GM12878 (cell line): ENCODE data around the gene A1BG. TPM values are rescaled to one million over a fixed set of nuclear protein-coding genes. Genes with fewer than 3 reads are reported as not detected.

ENCODE experiments used
- ATAC-seq: fragments of 200-7000 bp; cut with Tn5 transposase; 3 replicates; pipeline ENCODE4 v1.9.1; 2020; ENCODE audit warnings: mild to moderate bottlenecking, moderate library complexity
- BruUV-seq: library from RNA; stranded (reverse); fragments of 400-500 nt; replicated peaks from 2 replicates; lab custom pipeline; 2021; lab: Mats Ljungman, UMichigan
- CTCF ChIA-PET: fragments of 300-600 bp; sonication (Branson Sonifier 250); formaldehyde crosslinking; extraction: SDS; loops from one replicate; lab custom pipeline; 2021; ENCODE audit warnings: inconsistent platforms; lab: Yijun Ruan, JAX
- POLR2A ChIA-PET: fragments of 350-600 bp; formaldehyde crosslinking; extraction: SDS; loops from one replicate; lab custom pipeline; 2021; ENCODE audit warnings: inconsistent platforms; lab: Charles Lee
- RAD21 ChIA-PET: fragments of 300-600 bp; sonication (Branson Sonifier 250); formaldehyde crosslinking; loops from one replicate; lab custom pipeline; 2023; ENCODE audit warnings: antibody characterized with exemption; ENCODE audit not compliant: unreplicated experiment; lab: Charles Lee
- SMC1A ChIA-PET: fragments of 300-600 bp; sonication (Branson Sonifier 250); formaldehyde crosslinking; loops from one replicate; lab custom pipeline; 2023; ENCODE audit not compliant: unreplicated experiment, uncharacterized antibody; lab: Charles Lee
- DNase-seq: peaks from one replicate; pipeline ENCODE4 v3.0.0-alpha.2; 2011; ENCODE audit warnings: low read depth, low spot score
- FAIRE-seq: peaks from 3 replicates; lab custom pipeline; 2011; peaks lifted over from hg19 to GRCh38; lab: Jason Lieb, UNC
- H2AFZ ChIP-seq: 2 replicates; pipeline ENCODE4 v1.6.0; 2011; ENCODE audit warnings: low read depth, low read length, control low read depth; ENCODE audit not compliant: control insufficient read depth
- H3K27ac ChIP-seq: 2 replicates; pipeline ENCODE4 v1.5.1; 2011; ENCODE audit warnings: control low read depth; ENCODE audit not compliant: control insufficient read depth, insufficient read depth
- H3K27me3 ChIP-seq, 2 experiments: replicated peaks in 1 of 2; 2 replicates each; pipeline versions ENCODE4 v1.6.0 to v1.6.1; 2011; ENCODE audit warnings: low read length in 1 of 2; ENCODE audit not compliant: control insufficient read depth in 2 of 2, insufficient read depth in 2 of 2
- H3K36me3 ChIP-seq, 2 experiments: 2 replicates each; pipeline ENCODE4 v1.5.1; 2011; ENCODE audit warnings: low read length in 1 of 2; ENCODE audit not compliant: control insufficient read depth in 2 of 2, insufficient read depth in 2 of 2
- H3K4me1 ChIP-seq: 2 replicates; pipeline ENCODE4 v1.6.1; 2011; ENCODE audit warnings: mild to moderate bottlenecking, low read length, moderate library complexity, mixed read lengths; ENCODE audit not compliant: control insufficient read depth, insufficient read depth
- H3K4me2 ChIP-seq: 2 replicates; pipeline ENCODE4 v1.6.0; 2011; ENCODE audit warnings: control low read depth; ENCODE audit not compliant: control insufficient read depth, insufficient read depth
- H3K4me3 ChIP-seq: fragments of 200-600 bp; sonication (generic); 2 replicates; pipeline ENCODE4 v1.5.1; 2016
- H3K79me2 ChIP-seq: 2 replicates; pipeline ENCODE4 v1.6.0; 2011; ENCODE audit warnings: low read length; ENCODE audit not compliant: control insufficient read depth, insufficient read depth
- H3K9ac ChIP-seq: 2 replicates; pipeline ENCODE4 v1.8.0; 2011; ENCODE audit warnings: low read length, control low read depth, mixed read lengths; ENCODE audit not compliant: control insufficient read depth, insufficient read depth
- H3K9me3 ChIP-seq: replicated peaks from 3 replicates; pipeline ENCODE4 v1.5.1; 2011; ENCODE audit warnings: mild to moderate bottlenecking, low read length; ENCODE audit not compliant: control insufficient read depth, insufficient read depth
- H4K20me1 ChIP-seq: 2 replicates; pipeline ENCODE4 v1.6.0; 2011; ENCODE audit not compliant: control insufficient read depth, insufficient read depth
- EED ChIP-seq: sonication (generic); IDR thresholded peaks from 2 replicates; pipeline ENCODE4 v1.6.1; 2016; ENCODE audit warnings: antibody characterized with exemption, low read depth
- ETV6 ChIP-seq, 2 experiments: fragments of 450-650 bp in 1 of 2; IDR thresholded peaks in 1 of 2; conservative IDR thresholded peaks in 1 of 2; 2 replicates each; pipeline ENCODE4 v1.6.1; 2014; ENCODE audit warnings: antibody characterized with exemption in 1 of 2, borderline replicate concordance in 1 of 2, low read depth in 1 of 2, mild to moderate bottlenecking in 1 of 2, moderate library complexity in 1 of 2
- NR2C1 ChIP-seq: fragments of 450-650 bp; IDR thresholded peaks from 2 replicates; pipeline ENCODE4 v1.6.1; 2017; ENCODE audit warnings: antibody characterized with exemption, mild to moderate bottlenecking, moderate library complexity
- POLR2A ChIP-seq: IDR thresholded peaks from 2 replicates; pipeline ENCODE4 v1.6.1; 2011; ENCODE audit warnings: low read depth, mild to moderate bottlenecking, low read length
- POLR2AphosphoS2 ChIP-seq: IDR thresholded peaks from 2 replicates; pipeline ENCODE4 v1.6.1; 2011; ENCODE audit warnings: low read depth, mild to moderate bottlenecking, low read length, improper control_type of control experiment, moderate library complexity
- POLR2AphosphoS5 ChIP-seq: IDR thresholded peaks from 2 replicates; pipeline ENCODE4 v1.6.1; 2011; ENCODE audit warnings: mild to moderate bottlenecking, low read length, inconsistent platforms
- POU2F2 ChIP-seq: IDR thresholded peaks from 3 replicates; pipeline ENCODE4 v1.6.1; 2011; ENCODE audit warnings: low read depth, mild to moderate bottlenecking, low read length, borderline replicate concordance
- SIN3A ChIP-seq: IDR thresholded peaks from 2 replicates; pipeline ENCODE4 v1.6.1; 2012; ENCODE audit warnings: low read depth, low read length, improper control_type of control experiment
- TAF1 ChIP-seq: IDR thresholded peaks from 2 replicates; pipeline ENCODE4 v1.6.1; 2011; ENCODE audit warnings: mild to moderate bottlenecking, low read depth, low read length, borderline replicate concordance
- TBL1XR1 ChIP-seq: IDR thresholded peaks from 2 replicates; pipeline ENCODE4 v1.6.1; 2012; ENCODE audit warnings: low read depth, low read length, improper control_type of control experiment
- ZNF274 ChIP-seq: IDR thresholded peaks from one replicate; pipeline ENCODE4 v1.8.0; 2011; ENCODE audit not compliant: insufficient read length, insufficient read depth
- ZNF622 ChIP-seq: fragments of 450-650 bp; IDR thresholded peaks from 2 replicates; pipeline ENCODE4 v1.6.1; 2017; ENCODE audit warnings: mild to moderate bottlenecking, inconsistent platforms
- WGBS: methylation state at CpG from one replicate; pipeline ENCODE4 v1.1.6; 2016; ENCODE audit warnings: low lambda C conversion rate; ENCODE audit not compliant: insufficient replicate concordance, insufficient coverage; ENCODE audit errors: missing lambda C conversion rate; 5-methylcytosine and 5-hydroxymethylcytosine counted together
- in situ Hi-C: fragments of 300-500 bp; cut with MboI; formaldehyde crosslinking; loops from 9 replicates; pipeline ENCODE4 v1.14.3; 2018; ENCODE audit warnings: mixed read lengths
- intact Hi-C: fragments of 100-400 bp; cut with micrococcal nuclease; formaldehyde crosslinking; loops from one replicate; pipeline ENCODE4 v1.14.2; 2022; ENCODE audit not compliant: unreplicated experiment
- polyA plus RNA-seq, 11 experiments: library from polyadenylated mRNA; depleted of rRNA in 4 of 11; unstranded in 6 of 11; stranded (reverse) in 5 of 11; fragments of >200 nt; fragmentation: Nextera tagmentation in 4 of 11; fragmentation: Illumina TruSeq in 1 of 11; extraction: Ambion mirVana in 4 of 11; extraction: Trizol in 1 of 11; gene quantifications; 1 replicate in 1 of 11; 2 replicates in 10 of 11; pipeline versions ENCODE4 v1.2.1 to v1.2.3, GENCODE V29; 2011 to 2016; ENCODE audit warnings: inconsistent platforms in 2 of 11, missing spikeins in 2 of 11, low read depth in 1 of 11
- total RNA-seq, 4 experiments: library from RNA; depleted of rRNA in 3 of 4; stranded (reverse); fragments of >200 nt in 3 of 4; fragmentation: Illumina TruSeq in 1 of 4; extraction: Trizol in 1 of 4; gene quantifications; 2 replicates each; pipeline versions ENCODE4 v1.2.1 to v1.2.3, GENCODE V29; 2013 to 2021
- TF ChIP-seq, protein P1 (sequence below): fragments of 450-650 bp; IDR thresholded peaks from 2 replicates; pipeline ENCODE4 v1.6.1; 2017; ENCODE audit warnings: mild to moderate bottlenecking, low read depth, inconsistent platforms; ENCODE audit not compliant: poor library complexity, severe bottlenecking
- TF ChIP-seq, protein P2 (sequence below): IDR thresholded peaks from 2 replicates; pipeline ENCODE4 v1.6.1; 2011; ENCODE audit warnings: borderline replicate concordance, low read depth, mild to moderate bottlenecking, moderate library complexity, low read length; ENCODE audit not compliant: insufficient read depth, poor library complexity, severe bottlenecking
- TF ChIP-seq, protein P3 (sequence below), 3 experiments: IDR thresholded peaks in 2 of 3; conservative IDR thresholded peaks in 1 of 3; 2 replicates each; pipeline ENCODE4 v1.5.1; 2011; ENCODE audit warnings: low read depth in 3 of 3, low read length in 3 of 3, mild to moderate bottlenecking in 3 of 3, control low read depth in 2 of 3, moderate library complexity in 2 of 3, inconsistent platforms in 1 of 3, mixed read lengths in 1 of 3; ENCODE audit not compliant: control insufficient read depth in 2 of 3, insufficient read depth in 1 of 3; ENCODE audit errors: extremely low read depth in 1 of 3
- TF ChIP-seq, protein P4 (sequence below): IDR thresholded peaks from 2 replicates; pipeline ENCODE4 v1.6.1; 2012; ENCODE audit warnings: low read depth, low read length, improper control_type of control experiment
- TF ChIP-seq, protein P5 (sequence below): IDR thresholded peaks from 2 replicates; pipeline ENCODE4 v1.6.1; 2011; ENCODE audit warnings: low read depth, mild to moderate bottlenecking, low read length, moderate library complexity, borderline replicate concordance; ENCODE audit errors: extremely low read depth

Gene A1BG
- total and polyA plus RNA-seq, 10 of the 15 experiments (the other 5 are each of a cell fraction or from before 2014, with no cell fraction given), result 0.34 to 29.6 (median 11.8) TPM

DNA sequence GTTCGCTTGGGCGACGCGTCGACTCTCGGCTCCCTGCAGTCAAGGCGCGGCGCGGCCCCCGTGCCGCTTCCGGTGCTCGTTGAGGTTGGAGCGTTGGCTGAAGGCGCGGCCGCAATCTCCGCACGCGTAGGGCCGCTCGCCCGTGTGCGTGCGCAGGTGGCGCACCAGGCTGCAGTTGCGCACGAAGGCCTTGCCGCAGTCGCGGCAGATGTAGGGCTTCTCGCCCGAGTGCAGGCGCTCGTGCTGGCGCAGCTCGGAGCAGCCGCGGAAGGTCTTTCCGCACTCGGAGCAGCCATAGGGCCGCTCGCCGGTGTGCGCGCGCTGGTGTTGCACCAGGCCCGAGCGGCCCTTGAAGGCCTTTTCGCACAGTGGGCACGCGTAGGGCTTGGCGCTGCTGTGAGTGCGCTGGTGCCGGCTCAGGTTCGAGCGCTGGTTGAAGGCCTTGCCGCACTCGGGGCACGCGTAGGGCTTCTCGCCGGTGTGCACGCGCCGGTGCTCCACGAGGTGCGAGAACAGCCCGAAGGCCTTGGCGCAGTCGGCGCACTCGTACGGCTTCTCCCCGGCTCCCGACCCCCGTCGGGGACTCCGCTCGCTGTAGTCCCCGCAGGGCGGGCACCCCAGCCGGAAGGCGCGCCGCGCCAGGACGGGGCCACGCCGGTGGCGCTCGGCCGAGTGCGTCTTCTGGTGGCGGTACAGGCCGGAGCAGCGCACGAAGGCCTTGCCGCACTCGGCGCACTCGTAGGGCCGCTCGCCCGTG is 14.6 kb upstream of the A1BG start:
- no peak for DNase-seq
- no peaks in the 10 kb centered on the region for H4K20me1 ChIP-seq
- ATAC-seq, result no peak
- SMC1A ChIA-PET, result no interaction called here
- H3K79me2 ChIP-seq, result no peaks in the 10 kb centered on the region
- H3K27me3 ChIP-seq, result no peaks in the 10 kb centered on the region
- WGBS, result 96% methylated on average over 80 of the region's 106 CpGs
- no peak overlapping the region for H2AFZ ChIP-seq
- RAD21 ChIA-PET, result no interaction called here
- POLR2A ChIA-PET, result no interaction called here
- H3K27ac ChIP-seq, result no peak overlapping the region
- H3K9ac ChIP-seq, result no peak overlapping the region
- no peaks in the 10 kb centered on the region for H3K9me3 ChIP-seq
- FAIRE-seq, result no peak
- no peak overlapping the region for H3K4me2 ChIP-seq
- CTCF ChIA-PET, result no interaction called here
- no peaks in the 10 kb centered on the region for H3K36me3 ChIP-seq
- H3K4me3 ChIP-seq, result no peak overlapping the region
- intact Hi-C loops (no loop called here), in situ Hi-C loops (no loop called here)
- peaks cover 8% of the 10 kb centered on the region for H3K4me1 ChIP-seq
- BruUV-seq, result no TSS peak
- no peak for TF ChIP-seq POU2F2
- TF ChIP-seq POLR2A, result no peak
- TF ChIP-seq, protein P1, sequence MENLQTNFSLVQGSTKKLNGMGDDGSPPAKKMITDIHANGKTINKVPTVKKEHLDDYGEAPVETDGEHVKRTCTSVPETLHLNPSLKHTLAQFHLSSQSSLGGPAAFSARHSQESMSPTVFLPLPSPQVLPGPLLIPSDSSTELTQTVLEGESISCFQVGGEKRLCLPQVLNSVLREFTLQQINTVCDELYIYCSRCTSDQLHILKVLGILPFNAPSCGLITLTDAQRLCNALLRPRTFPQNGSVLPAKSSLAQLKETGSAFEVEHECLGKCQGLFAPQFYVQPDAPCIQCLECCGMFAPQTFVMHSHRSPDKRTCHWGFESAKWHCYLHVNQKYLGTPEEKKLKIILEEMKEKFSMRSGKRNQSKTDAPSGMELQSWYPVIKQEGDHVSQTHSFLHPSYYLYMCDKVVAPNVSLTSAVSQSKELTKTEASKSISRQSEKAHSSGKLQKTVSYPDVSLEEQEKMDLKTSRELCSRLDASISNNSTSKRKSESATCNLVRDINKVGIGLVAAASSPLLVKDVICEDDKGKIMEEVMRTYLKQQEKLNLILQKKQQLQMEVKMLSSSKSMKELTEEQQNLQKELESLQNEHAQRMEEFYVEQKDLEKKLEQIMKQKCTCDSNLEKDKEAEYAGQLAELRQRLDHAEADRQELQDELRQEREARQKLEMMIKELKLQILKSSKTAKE, result no peak
- TF ChIP-seq ZNF274, result no peak
- TF ChIP-seq, protein P2, sequence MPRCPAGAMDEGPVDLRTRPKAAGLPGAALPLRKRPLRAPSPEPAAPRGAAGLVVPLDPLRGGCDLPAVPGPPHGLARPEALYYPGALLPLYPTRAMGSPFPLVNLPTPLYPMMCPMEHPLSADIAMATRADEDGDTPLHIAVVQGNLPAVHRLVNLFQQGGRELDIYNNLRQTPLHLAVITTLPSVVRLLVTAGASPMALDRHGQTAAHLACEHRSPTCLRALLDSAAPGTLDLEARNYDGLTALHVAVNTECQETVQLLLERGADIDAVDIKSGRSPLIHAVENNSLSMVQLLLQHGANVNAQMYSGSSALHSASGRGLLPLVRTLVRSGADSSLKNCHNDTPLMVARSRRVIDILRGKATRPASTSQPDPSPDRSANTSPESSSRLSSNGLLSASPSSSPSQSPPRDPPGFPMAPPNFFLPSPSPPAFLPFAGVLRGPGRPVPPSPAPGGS, result no peak
- TF ChIP-seq ZNF622, result no peak
- no peak for TF ChIP-seq ETV6 (conservative IDR thresholded peaks at IDR 0.05 in 1 of 2, IDR thresholded peaks at IDR 0.05 in 1 of 2; ENCODE audit: borderline replicate concordance in 1 of 2, low read depth in 1 of 2)
- TF ChIP-seq TAF1, result no peak
- no peak for TF ChIP-seq TBL1XR1
- TF ChIP-seq EED, result no peak
- no peak for TF ChIP-seq SIN3A
- TF ChIP-seq, protein P3, sequence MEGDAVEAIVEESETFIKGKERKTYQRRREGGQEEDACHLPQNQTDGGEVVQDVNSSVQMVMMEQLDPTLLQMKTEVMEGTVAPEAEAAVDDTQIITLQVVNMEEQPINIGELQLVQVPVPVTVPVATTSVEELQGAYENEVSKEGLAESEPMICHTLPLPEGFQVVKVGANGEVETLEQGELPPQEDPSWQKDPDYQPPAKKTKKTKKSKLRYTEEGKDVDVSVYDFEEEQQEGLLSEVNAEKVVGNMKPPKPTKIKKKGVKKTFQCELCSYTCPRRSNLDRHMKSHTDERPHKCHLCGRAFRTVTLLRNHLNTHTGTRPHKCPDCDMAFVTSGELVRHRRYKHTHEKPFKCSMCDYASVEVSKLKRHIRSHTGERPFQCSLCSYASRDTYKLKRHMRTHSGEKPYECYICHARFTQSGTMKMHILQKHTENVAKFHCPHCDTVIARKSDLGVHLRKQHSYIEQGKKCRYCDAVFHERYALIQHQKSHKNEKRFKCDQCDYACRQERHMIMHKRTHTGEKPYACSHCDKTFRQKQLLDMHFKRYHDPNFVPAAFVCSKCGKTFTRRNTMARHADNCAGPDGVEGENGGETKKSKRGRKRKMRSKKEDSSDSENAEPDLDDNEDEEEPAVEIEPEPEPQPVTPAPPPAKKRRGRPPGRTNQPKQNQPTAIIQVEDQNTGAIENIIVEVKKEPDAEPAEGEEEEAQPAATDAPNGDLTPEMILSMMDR (IDR thresholded peaks at IDR 0.05 in 2 of 3, conservative IDR thresholded peaks at IDR 0.05 in 1 of 3; ENCODE audit: control insufficient read depth in 2 of 3, extremely low read depth in 1 of 3, insufficient read depth in 1 of 3, low read depth in 3 of 3, low read length in 3 of 3), result no peak
- no peak for TF ChIP-seq POLR2AphosphoS2
- TF ChIP-seq, protein P4, sequence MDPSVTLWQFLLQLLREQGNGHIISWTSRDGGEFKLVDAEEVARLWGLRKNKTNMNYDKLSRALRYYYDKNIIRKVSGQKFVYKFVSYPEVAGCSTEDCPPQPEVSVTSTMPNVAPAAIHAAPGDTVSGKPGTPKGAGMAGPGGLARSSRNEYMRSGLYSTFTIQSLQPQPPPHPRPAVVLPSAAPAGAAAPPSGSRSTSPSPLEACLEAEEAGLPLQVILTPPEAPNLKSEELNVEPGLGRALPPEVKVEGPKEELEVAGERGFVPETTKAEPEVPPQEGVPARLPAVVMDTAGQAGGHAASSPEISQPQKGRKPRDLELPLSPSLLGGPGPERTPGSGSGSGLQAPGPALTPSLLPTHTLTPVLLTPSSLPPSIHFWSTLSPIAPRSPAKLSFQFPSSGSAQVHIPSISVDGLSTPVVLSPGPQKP, result no peak
- no peak for TF ChIP-seq POLR2AphosphoS5
- no peak for TF ChIP-seq NR2C1
- TF ChIP-seq, protein P5, sequence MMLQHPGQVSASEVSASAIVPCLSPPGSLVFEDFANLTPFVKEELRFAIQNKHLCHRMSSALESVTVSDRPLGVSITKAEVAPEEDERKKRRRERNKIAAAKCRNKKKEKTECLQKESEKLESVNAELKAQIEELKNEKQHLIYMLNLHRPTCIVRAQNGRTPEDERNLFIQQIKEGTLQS, result no peak
